Stimulated activated CD4-positive, alpha-beta T cell treated with anti-CD3 and anti-CD28 coated beads, Interleukin-12 subunit alpha, Interleukin-12 subunit beta, amount 100 ng/mL, for 48 hours (primary cell): Measurements from ENCODE around the gene TPST1.
"Not testable (repeated sequence)": the region's sequence is repeated elsewhere in the genome, so short reads cannot be mapped to it uniquely, and the experiment has no call there.

Source experiments
- DNase-seq, 3 donors: peaks; one replicate each; pipeline ENCODE4 v3.0.0-alpha.2; 2020; ENCODE audit warnings: low read depth in 2 of 3, low spot score in 1 of 3

Gene TPST1

GRCh38 chr7:66204822-66205740, at the start of gene TPST1:
Gene TPST1 (plus strand): TSS chr7:66205334. CDS start chr7:66240426, 35,092 bp downstream.
- peak; percentile 62 to 75 (median 70) for DNase-seq

- DNase-seq, result not testable (repeated sequence)
Observed at GRCh38 chr7:66156035-66156434, 49.1 kb upstream of the TPST1 start.

- no peak for DNase-seq
Observed at GRCh38 chr7:66157060-66157459, 48.1 kb upstream of the TPST1 start.

- no peak for DNase-seq
Observed at GRCh38 chr7:66162622-66163021, 42.5 kb upstream of the TPST1 start.

- no peak for DNase-seq
Observed at GRCh38 chr7:66163186-66163610, 41.9 kb upstream of the TPST1 start.

GRCh38 chr7:66164356-66164755, 40.8 kb upstream of the TPST1 start:
- DNase-seq, result no peak

GRCh38 chr7:66167773-66168387, 37.3 kb upstream of the TPST1 start:
- no peak for DNase-seq

GRCh38 chr7:66169616-66170015, 35.5 kb upstream of the TPST1 start:
- no peak for DNase-seq

GRCh38 chr7:66170309-66171231, 34.6 kb upstream of the TPST1 start:
- DNase-seq, result no peak

GRCh38 chr7:66172536-66173401, 32.4 kb upstream of the TPST1 start:
- DNase-seq, result not testable (repeated sequence)

- no peak for DNase-seq
Observed at GRCh38 chr7:66173856-66174255, 31.3 kb upstream of the TPST1 start.

GRCh38 chr7:66175006-66175405, 30.1 kb upstream of the TPST1 start:
- not testable (repeated sequence) for DNase-seq

GRCh38 chr7:66176914-66177313, 28.2 kb upstream of the TPST1 start:
- DNase-seq, result no peak

- no peak for DNase-seq
Observed at GRCh38 chr7:66178258-66178657, 26.9 kb upstream of the TPST1 start.

- DNase-seq, result no peak
Observed at GRCh38 chr7:66181329-66181728, 23.8 kb upstream of the TPST1 start.

- no peak for DNase-seq
Observed at GRCh38 chr7:66181845-66182244, 23.3 kb upstream of the TPST1 start.

GRCh38 chr7:66182920-66183319, 22.2 kb upstream of the TPST1 start:
- no peak for DNase-seq

- DNase-seq, result no peak
Observed at GRCh38 chr7:66183700-66184099, 21.4 kb upstream of the TPST1 start.

- DNase-seq, result no peak
Observed at GRCh38 chr7:66185680-66186187, 19.4 kb upstream of the TPST1 start.

GRCh38 chr7:66186991-66187390, 18.1 kb upstream of the TPST1 start:
- DNase-seq, result no peak
